ENCODE results near the gene PCDHGC4. TPM values are rescaled to one million over a fixed set of nuclear protein-coding genes. Genes with fewer than 3 reads are reported as not detected.

The PCDHGC4 gene
- total and polyA plus RNA-seq, 2 of the 8 experiments (the other 6 are each of a cell fraction or from before 2014, with no cell fraction given): 2.1 to 2.4 TPM

DNA sequence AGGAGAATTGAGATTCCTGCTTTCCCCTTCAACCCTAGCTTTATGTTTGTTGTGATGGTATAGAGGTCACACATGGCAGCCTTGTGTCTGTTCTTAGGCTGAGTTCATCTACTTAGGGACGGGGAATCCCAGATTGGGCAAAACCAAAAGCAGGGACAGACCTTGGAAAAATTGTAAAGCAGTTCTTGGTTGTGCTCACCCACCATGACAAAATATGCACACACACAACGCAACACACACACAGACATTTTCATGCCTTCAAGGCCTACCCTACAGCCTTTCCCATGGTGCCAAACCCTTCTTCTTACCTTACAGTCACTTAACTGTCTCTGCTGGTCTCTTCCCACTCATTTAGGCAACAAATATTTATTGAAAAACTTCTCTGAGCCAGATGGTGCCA, 18.9 kb downstream of the PCDHGC4 start:
- H2BK12ac ChIP-seq (ENCODE audit: low read depth, low read length): 0 out of 2 replicates have a peak overlapping the region, but pooled peaks have one; percentile 17
- no peak overlapping the region for H4K8ac ChIP-seq (ENCODE audit: extremely low read depth, insufficient read depth, low read length)
- 0 out of 8 replicates have a peak, but pooled peaks cover 0 to 3% (median 1%) of the 10 kb centered on the region in 4 experiments for H3K36me3 ChIP-seq (ENCODE audit: control insufficient read depth in 2 of 4, insufficient read depth in 4 of 4, low read length in 3 of 4)
- H3K4ac ChIP-seq (replicated peaks; ENCODE audit: insufficient read length, low read depth, low read length): peak overlapping the region; percentile 85
- DNase-seq (ENCODE audit: low read depth in 1 of 2, low spot score in 2 of 2) (no peak), FAIRE-seq (no peak)
- no peak overlapping the region for H3K4me2 ChIP-seq (ENCODE audit: insufficient read depth in 1 of 2, low read depth in 2 of 2, low read length in 2 of 2)
- no peak overlapping the region for H2BK120ac ChIP-seq (replicated peaks; ENCODE audit: low read depth, low read length)
- H2BK15ac ChIP-seq (ENCODE audit: low read length): no peak overlapping the region
- no peak overlapping the region for H3K14ac ChIP-seq (ENCODE audit: insufficient read length)
- no peak overlapping the region for H3K27ac ChIP-seq (ENCODE audit: low read depth, low read length)
- POLR2A ChIA-PET (ENCODE audit: partially characterized antibody): interaction anchor here (0.9 kb wide), 1 partner anchor 10 kb away, joined by 3 read pairs; no protein-coding TSS in a partner anchor
- no peak overlapping the region for H3K18ac ChIP-seq (ENCODE audit: extremely low read depth, low read length)
- no peak overlapping the region for H2AFZ ChIP-seq (ENCODE audit: low read length)
- H3K79me1 ChIP-seq (ENCODE audit: low read depth, low read length): no peaks in the 10 kb centered on the region
- WGBS, 2 experiments (ENCODE audit: extremely low coverage in 1 of 2, insufficient coverage in 1 of 2, insufficient read length in 1 of 2, insufficient replicate concordance in 2 of 2, low coverage in 1 of 2, low lambda C conversion rate in 2 of 2, missing lambda C conversion rate in 1 of 2): 89% methylated on average over 2 of the region's 2 CpGs; no CpG with 5 or more reads in 1 of the 2 experiments
- no peaks in the 10 kb centered on the region; the same call in 1 of the 2 replicates for H3K23me2 ChIP-seq (ENCODE audit: low read depth, low read length)
- H2BK5ac ChIP-seq (ENCODE audit: low read depth, low read length): no peak overlapping the region
- H3K56ac ChIP-seq (replicated peaks; ENCODE audit: insufficient read length, low read depth, low read length): peak overlapping the region; percentile 86
- no peaks in the 10 kb centered on the region for H3K27me3 ChIP-seq (replicated peaks in 1 of 4; ENCODE audit: control insufficient read depth in 3 of 4, extremely low read depth in 1 of 4, insufficient read depth in 3 of 4, low read length in 3 of 4)
- H3K4me3 ChIP-seq (ENCODE audit: extremely low read depth in 1 of 4, insufficient read depth in 2 of 4, low read depth in 3 of 4, low read length in 4 of 4): no peak overlapping the region
- CTCF ChIA-PET (ENCODE audit: partially characterized antibody): interaction anchor here (2.3 to 50.9 kb wide), 6 partner anchors 7 to 90 kb away, joined by 8 to 1236 read pairs (median 264); partner anchors contain the start of genes PCDHGA10, PCDHGA11, PCDHGA9 and PCDHGB6
- H2BK20ac ChIP-seq (ENCODE audit: low read length): no peak overlapping the region
- H4K91ac ChIP-seq (replicated peaks; ENCODE audit: insufficient read length, low read length): no peak overlapping the region
- no peak overlapping the region for H2AK5ac ChIP-seq (ENCODE audit: low read depth, low read length)
- TF ChIP-seq RFX5 (IDR thresholded peaks at IDR 0.05; ENCODE audit: borderline replicate concordance, low read depth, low read length): no peak
- no peak for TF ChIP-seq RBBP5 (IDR thresholded peaks at IDR 0.05; ENCODE audit: borderline replicate concordance, low read depth, low read length)
- TF ChIP-seq, protein P1, sequence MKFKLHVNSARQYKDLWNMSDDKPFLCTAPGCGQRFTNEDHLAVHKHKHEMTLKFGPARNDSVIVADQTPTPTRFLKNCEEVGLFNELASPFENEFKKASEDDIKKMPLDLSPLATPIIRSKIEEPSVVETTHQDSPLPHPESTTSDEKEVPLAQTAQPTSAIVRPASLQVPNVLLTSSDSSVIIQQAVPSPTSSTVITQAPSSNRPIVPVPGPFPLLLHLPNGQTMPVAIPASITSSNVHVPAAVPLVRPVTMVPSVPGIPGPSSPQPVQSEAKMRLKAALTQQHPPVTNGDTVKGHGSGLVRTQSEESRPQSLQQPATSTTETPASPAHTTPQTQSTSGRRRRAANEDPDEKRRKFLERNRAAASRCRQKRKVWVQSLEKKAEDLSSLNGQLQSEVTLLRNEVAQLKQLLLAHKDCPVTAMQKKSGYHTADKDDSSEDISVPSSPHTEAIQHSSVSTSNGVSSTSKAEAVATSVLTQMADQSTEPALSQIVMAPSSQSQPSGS (IDR thresholded peaks at IDR 0.05; ENCODE audit: low read length): no peak
- no peaks in the 10 kb centered on the region for H3K9me3 ChIP-seq (ENCODE audit: insufficient read depth in 2 of 2, low read depth in 1 of 2, low read length in 1 of 2)
- H3K4me1 ChIP-seq (replicated peaks in 1 of 4; ENCODE audit: control insufficient read depth in 3 of 4, insufficient read depth in 4 of 4, low read length in 3 of 4): peaks cover 0 to 10% (median 6%) of the 10 kb centered on the region in 4 experiments; a peak in 6 of 7 replicates
- H3K79me2 ChIP-seq (ENCODE audit: control insufficient read depth in 1 of 2, insufficient read depth in 2 of 2, low read length in 2 of 2): no peaks in the 10 kb centered on the region
- no peak overlapping the region for H4K5ac ChIP-seq (ENCODE audit: insufficient read length, low read depth, low read length)
- H3K23ac ChIP-seq (ENCODE audit: insufficient read length): no peak overlapping the region
- no peak overlapping the region for H3K9ac ChIP-seq (replicated peaks in 1 of 4; ENCODE audit: extremely low read depth in 1 of 4, low read depth in 3 of 4, low read length in 3 of 4)
- no peaks in the 10 kb centered on the region for H4K20me1 ChIP-seq (replicated peaks in 1 of 2; ENCODE audit: control insufficient read depth in 1 of 2, insufficient read depth in 2 of 2, low read length in 2 of 2)
